ENCODE results near the gene CPNE5.

DNA sequence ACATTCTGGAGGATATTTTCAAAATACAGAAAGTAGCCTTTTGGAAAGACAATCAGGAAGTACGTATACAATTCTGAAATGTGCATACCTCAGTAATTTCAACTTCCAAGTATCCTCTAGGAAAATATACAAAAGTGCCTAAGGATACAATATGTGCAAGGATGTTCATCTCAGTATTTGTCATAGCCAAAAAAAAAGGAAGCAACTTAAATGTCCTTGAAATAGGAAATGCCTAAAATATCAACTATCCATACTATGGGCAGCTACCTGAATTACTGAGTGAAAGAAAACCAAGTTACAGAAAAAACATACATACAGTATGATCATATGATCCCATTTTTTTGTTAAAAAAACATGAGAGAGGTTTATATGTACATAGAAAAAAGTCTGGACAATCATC is 33.9 kb upstream of the CPNE5 start:
- TF ChIP-seq CTCF (IDR thresholded peaks at IDR 0.05) (no peak), POLR2A (IDR thresholded peaks at IDR 0.05) (no peak)

Measured in thyroid gland (tissue), 4 donors.